HG02885 (cell line): ENCODE results near the gene DCST2.
A peak's percentile ranks its signal among the peaks of the same experiment; 100 is the strongest.

Experiments used
- ATAC-seq: cut with Tn5 transposase; IDR thresholded peaks from one replicate; pipeline ENCODE4 v1.9.1; 2021; ENCODE audit warnings: mild to moderate bottlenecking; ENCODE audit not compliant: unreplicated experiment, poor library complexity

The DCST2 gene

DNA sequence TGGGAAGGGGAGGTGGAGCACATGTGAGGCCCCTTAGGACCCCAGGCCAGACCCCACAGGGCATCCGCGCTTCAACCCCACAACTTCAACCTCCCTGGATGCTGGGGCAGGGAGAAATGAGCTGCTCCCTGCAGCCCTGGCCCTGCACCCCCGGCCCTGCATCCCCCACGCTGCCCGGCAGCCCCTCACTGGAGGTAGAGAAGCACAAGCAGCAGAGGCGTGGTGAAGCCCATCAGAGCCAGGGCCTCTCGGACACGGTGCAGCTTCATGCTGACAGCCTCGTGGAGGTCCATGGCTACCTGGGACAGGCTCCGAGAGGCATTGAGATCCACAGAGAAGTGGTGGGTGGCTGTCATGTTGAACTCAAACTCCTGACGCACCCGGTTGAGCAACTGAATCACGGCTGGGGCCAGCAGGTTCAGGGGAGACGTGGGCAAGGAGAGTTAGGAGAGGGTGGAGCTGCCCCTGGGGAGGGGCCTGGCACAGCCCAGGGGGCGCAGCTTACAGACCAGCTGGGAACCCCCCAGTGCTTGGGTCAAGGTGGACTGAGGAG lies 3.3 kb downstream of the DCST2 start:
- no peak for ATAC-seq

GRCh38 chr1:155029513-155030242 lies 3.9 kb downstream of the DCST2 start:
- ATAC-seq = no peak

- ATAC-seq = no peak
Measured at GRCh38 chr1:155026588-155026987, 7.0 kb downstream of the DCST2 start.

- no peak for ATAC-seq
Measured at GRCh38 chr1:155026154-155026553, 7.4 kb downstream of the DCST2 start.

GRCh38 chr1:155024315-155024714 lies 9.3 kb downstream of the DCST2 start:
- ATAC-seq = no peak

- ATAC-seq = no peak
Measured at GRCh38 chr1:155023627-155024026, 10.0 kb downstream of the DCST2 start.

GRCh38 chr1:155022927-155023236 lies 10.7 kb downstream of the DCST2 start:
- ATAC-seq = no peak

- no peak for ATAC-seq
Measured at GRCh38 chr1:155022136-155022926, 11.2 kb downstream of the DCST2 start.

- no peak for ATAC-seq
Measured at GRCh38 chr1:155019377-155020245, 14.0 kb downstream of the DCST2 start.

GRCh38 chr1:155018617-155019348 lies 14.8 kb downstream of the DCST2 start:
- ATAC-seq = no peak

DNA sequence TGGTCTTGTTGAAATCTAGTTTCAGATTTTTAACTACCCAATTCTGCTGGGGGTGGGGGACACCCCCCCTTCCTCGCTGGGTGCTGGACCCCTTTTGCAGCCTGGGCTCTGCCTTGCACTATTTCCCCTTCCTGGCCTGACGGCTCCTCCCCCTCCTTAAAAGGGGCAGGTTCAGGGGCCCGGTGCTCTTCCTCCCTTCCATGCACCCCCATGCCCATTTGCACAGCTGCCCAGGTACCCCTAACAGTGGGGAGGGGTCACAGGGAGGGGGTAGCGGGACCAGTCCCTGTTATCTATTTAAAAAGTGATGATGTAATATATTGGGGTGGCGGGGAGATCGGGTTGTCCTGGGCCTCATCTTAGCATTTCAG lies 15.7 kb downstream of the DCST2 start:
- no peak for ATAC-seq

DNA sequence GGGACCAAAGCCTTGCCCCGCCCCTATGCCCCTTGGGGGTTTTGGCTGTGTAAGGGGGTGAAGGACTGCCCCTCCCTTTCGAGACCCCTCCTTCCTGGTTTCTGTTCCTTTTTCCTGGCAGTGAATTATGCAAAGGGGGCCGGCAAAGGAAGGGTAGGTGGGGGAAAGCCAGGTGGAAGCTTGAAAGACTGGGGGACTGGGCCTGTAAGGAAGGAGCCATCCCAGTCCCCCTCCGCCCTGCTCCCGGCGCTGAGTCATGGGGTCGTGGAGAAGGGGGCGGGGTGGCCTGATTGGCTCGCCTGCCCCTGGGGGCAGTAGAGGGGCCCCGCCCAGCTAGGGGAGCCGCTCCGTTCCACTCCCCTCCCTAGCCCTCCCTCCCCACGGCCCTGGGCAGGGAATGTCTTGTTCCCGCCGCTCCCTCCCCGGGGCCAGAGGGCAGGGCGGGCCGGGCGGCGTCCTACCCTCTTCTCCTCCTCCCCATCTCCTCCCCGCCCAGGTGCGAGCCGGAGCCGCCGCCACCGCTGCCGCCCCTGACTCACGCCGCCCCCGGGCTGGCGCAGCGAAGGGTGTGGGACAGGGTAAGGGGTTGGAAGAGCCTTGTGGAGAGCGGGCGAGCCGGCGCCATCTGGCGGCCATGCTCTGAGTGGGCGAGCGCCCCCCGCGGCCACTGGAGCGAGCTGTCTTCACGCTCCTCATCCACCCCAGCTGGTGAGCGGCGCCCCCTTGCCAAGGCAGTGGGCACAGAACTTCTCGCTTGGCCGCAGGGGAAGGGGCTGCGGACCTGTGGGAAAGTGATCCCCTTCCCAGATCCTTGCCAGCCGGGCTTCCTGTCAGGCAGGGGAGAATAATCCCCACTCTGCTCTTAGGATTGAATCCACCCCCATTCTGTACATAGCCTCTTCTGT lies 16.3 kb downstream of the DCST2 start:
- ATAC-seq = peak; percentile 84

DNA sequence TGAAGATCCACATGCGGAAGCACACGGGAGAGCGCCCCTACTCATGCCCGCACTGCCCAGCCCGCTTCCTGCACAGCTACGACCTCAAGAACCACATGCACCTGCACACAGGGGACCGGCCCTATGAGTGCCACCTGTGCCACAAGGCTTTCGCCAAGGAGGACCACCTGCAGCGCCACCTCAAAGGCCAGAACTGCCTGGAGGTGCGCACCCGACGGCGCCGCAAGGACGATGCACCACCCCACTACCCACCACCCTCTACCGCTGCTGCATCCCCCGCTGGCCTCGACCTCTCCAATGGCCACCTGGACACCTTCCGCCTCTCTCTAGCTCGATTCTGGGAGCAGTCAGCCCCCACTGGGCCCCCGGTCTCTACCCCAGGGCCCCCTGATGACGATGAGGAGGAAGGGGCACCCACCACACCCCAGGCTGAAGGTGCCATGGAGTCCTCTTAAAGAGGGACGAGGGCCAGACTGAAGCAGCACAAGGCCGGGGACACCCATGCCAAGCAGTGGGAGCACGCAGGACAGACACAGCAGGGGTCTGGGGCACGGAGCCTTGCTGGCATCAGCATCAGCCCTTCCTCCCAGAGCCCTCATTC lies 17.2 kb downstream of the DCST2 start:
- ATAC-seq = no peak

- ATAC-seq = no peak
Measured at GRCh38 chr1:155015527-155016230, 17.9 kb downstream of the DCST2 start.

DNA sequence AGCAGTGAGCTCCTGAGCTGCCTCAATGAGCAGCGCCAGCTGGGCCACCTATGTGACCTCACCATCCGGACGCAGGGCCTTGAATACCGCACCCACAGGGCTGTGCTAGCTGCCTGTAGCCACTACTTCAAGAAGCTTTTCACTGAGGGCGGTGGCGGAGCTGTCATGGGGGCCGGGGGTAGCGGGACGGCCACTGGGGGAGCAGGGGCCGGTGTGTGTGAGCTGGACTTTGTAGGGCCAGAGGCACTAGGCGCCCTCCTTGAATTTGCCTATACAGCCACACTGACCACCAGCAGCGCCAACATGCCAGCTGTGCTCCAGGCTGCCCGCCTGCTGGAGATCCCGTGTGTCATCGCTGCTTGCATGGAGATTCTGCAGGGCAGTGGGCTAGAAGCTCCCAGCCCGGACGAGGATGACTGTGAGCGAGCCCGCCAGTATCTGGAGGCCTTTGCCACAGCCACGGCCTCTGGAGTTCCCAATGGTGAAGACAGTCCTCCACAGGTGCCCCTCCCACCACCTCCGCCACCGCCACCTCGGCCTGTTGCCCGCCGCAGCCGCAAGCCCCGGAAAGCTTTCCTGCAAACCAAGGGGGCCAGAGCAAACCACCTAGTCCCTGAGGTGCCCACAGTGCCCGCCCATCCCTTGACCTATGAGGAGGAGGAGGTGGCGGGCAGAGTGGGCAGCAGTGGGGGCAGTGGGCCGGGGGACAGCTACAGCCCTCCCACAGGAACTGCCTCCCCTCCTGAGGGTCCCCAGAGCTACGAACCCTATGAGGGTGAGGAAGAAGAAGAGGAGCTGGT lies 18.7 kb downstream of the DCST2 start:
- no peak for ATAC-seq

- no peak for ATAC-seq
Measured at GRCh38 chr1:155013632-155014031, 19.9 kb downstream of the DCST2 start.
